ENCODE data around the gene GAL3ST2.
"Not testable (repeated sequence)": the region's sequence is repeated elsewhere in the genome, so short reads cannot be mapped to it uniquely, and the experiment has no call there.

GAL3ST2 gene

GRCh38 chr2:241798631-241799521, 22.3 kb downstream of the GAL3ST2 start:
- no peak for ATAC-seq

DNA sequence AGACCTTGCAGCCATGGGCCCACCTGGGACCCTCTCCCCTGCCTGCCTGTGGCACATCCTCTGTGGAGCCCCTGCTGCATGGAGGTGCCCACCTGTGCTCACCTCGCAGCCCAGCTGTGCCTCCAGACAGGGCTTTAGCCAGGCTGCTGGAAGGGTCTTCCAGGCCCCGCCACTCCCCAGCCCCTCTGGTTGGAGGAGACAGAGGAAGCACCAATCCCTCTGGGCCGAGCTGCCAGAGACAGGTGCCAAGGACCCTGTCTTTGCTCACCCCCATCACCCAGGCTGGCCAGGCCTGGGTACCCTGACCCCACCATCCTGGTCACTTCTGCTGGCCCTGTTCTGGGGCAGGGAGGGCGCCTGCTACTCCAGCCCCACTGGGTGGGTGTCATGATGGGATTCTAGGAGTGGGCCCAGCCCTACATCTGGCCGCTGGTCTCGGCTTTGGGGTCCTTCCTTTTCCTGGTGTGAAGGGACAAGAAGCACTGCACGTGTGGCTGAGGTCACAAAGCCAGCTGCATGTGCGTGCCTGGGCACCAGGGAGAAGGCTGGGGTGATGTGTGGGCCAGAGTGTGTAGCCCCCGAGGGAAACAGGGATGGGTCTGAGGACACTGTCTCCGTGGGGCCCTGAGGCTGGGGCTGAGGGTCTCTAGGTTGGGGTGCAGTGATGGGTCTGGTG, 23.0 kb downstream of the GAL3ST2 start:
- ATAC-seq = no peak
- TF ChIP-seq CSRNP3 (CRISPR knock-in tag; IDR thresholded peaks at IDR 0.05) (no peak), PPARA (CRISPR knock-in tag; IDR thresholded peaks at IDR 0.05; ENCODE audit: borderline replicate concordance) (no peak), SNAI2 (CRISPR knock-in tag; IDR thresholded peaks at IDR 0.05) (no peak), CSDC2 (CRISPR knock-in tag; IDR thresholded peaks at IDR 0.05) (no peak), TSHZ2 (CRISPR knock-in tag; IDR thresholded peaks at IDR 0.05) (no peak), ZNF565 (CRISPR knock-in tag; conservative IDR thresholded peaks at IDR 0.05; ENCODE audit: low read depth) (no peak), ZC3H10 (CRISPR knock-in tag; IDR thresholded peaks at IDR 0.05) (no peak)
- TF ChIP-seq, protein P1, sequence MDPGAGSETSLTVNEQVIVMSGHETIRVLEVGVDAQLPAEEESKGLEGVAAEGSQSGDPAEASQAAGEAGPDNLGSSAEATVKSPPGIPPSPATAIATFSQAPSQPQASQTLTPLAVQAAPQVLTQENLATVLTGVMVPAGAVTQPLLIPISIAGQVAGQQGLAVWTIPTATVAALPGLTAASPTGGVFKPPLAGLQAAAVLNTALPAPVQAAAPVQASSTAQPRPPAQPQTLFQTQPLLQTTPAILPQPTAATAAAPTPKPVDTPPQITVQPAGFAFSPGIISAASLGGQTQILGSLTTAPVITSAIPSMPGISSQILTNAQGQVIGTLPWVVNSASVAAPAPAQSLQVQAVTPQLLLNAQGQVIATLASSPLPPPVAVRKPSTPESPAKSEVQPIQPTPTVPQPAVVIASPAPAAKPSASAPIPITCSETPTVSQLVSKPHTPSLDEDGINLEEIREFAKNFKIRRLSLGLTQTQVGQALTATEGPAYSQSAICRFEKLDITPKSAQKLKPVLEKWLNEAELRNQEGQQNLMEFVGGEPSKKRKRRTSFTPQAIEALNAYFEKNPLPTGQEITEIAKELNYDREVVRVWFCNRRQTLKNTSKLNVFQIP (CRISPR knock-in tag; IDR thresholded peaks at IDR 0.05; ENCODE audit: borderline replicate concordance, low read depth) = no peak
- TF ChIP-seq, protein P2, sequence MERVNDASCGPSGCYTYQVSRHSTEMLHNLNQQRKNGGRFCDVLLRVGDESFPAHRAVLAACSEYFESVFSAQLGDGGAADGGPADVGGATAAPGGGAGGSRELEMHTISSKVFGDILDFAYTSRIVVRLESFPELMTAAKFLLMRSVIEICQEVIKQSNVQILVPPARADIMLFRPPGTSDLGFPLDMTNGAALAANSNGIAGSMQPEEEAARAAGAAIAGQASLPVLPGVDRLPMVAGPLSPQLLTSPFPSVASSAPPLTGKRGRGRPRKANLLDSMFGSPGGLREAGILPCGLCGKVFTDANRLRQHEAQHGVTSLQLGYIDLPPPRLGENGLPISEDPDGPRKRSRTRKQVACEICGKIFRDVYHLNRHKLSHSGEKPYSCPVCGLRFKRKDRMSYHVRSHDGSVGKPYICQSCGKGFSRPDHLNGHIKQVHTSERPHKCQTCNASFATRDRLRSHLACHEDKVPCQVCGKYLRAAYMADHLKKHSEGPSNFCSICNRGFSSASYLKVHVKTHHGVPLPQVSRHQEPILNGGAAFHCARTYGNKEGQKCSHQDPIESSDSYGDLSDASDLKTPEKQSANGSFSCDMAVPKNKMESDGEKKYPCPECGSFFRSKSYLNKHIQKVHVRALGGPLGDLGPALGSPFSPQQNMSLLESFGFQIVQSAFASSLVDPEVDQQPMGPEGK (CRISPR knock-in tag; IDR thresholded peaks at IDR 0.05; ENCODE audit: borderline replicate concordance) = no peak

More at GRCh38 chr2:241798631-241799521, 22.3 kb downstream of the GAL3ST2 start:
- TF ChIP-seq TCF4 (CRISPR knock-in tag; IDR thresholded peaks at IDR 0.05; ENCODE audit: borderline replicate concordance) (no peak), ISL1 (CRISPR knock-in tag; IDR thresholded peaks at IDR 0.05) (no peak), SNAI2 (CRISPR knock-in tag; IDR thresholded peaks at IDR 0.05) (no peak), TOX (CRISPR knock-in tag; IDR thresholded peaks at IDR 0.05; ENCODE audit: borderline replicate concordance) (no peak), ZFP30 (CRISPR knock-in tag; IDR thresholded peaks at IDR 0.05) (no peak), CSDC2 (CRISPR knock-in tag; IDR thresholded peaks at IDR 0.05) (no peak), ZFP3 (CRISPR knock-in tag; IDR thresholded peaks at IDR 0.05) (no peak), GLIS3 (CRISPR knock-in tag; IDR thresholded peaks at IDR 0.05) (no peak), ZNF565 (CRISPR knock-in tag; conservative IDR thresholded peaks at IDR 0.05; ENCODE audit: low read depth) (no peak), PPARA (CRISPR knock-in tag; IDR thresholded peaks at IDR 0.05; ENCODE audit: borderline replicate concordance) (no peak), ARNTL (CRISPR knock-in tag; IDR thresholded peaks at IDR 0.05; ENCODE audit: borderline replicate concordance, low read depth) (no peak), ZC3H10 (CRISPR knock-in tag; IDR thresholded peaks at IDR 0.05) (no peak), TSHZ2 (CRISPR knock-in tag; IDR thresholded peaks at IDR 0.05) (no peak)
- TF ChIP-seq, protein P3, sequence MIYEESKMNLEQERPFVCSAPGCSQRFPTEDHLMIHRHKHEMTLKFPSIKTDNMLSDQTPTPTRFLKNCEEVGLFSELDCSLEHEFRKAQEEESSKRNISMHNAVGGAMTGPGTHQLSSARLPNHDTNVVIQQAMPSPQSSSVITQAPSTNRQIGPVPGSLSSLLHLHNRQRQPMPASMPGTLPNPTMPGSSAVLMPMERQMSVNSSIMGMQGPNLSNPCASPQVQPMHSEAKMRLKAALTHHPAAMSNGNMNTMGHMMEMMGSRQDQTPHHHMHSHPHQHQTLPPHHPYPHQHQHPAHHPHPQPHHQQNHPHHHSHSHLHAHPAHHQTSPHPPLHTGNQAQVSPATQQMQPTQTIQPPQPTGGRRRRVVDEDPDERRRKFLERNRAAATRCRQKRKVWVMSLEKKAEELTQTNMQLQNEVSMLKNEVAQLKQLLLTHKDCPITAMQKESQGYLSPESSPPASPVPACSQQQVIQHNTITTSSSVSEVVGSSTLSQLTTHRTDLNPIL (CRISPR knock-in tag; IDR thresholded peaks at IDR 0.05; ENCODE audit: low read depth) = no peak
- TF ChIP-seq, protein P2 (CRISPR knock-in tag; IDR thresholded peaks at IDR 0.05; ENCODE audit: borderline replicate concordance) = no peak

DNA sequence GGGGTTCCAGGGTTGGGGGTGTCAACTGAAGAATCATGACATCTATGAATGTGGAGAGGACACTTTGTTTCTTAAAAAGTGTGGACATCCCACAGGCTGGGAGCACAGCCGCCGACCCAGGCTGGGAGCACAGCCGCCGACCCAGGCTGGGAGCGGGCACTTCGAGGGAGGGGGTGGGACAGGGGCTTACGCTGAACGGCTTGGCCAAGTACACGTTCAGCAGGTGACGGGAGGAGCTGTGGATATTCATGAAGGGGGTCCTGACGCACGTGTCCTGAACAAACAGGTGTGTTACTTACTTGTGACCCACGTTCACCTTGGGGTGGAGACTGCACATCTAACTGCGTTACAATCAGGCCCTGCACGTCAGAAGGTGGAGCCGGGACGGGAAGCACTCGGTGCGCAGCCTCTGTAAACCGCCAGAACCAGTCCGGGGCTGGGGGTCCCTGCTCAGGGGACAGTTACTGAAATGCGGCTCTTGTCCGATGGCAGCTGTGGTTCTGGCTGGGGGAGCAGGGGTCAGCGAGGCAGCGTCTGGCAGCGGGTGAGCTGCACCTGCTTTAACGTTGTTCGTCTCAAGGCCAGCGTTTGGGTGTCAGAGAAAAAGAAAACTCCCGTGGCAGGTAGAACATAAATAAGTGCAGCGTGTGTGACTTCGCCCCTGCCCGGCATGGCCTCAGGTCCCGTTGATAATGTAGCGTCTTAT, 23.7 kb downstream of the GAL3ST2 start:
- ATAC-seq = not testable (repeated sequence)

Measured in SK-N-SH treated with all-trans-retinoic acid at 6 μM for 48 hours (cell line).